NK-92 (cell line): ENCODE measurements around the gene DNAI1.
"Not testable (repeated sequence)": the region's sequence is repeated elsewhere in the genome, so short reads cannot be mapped to it uniquely, and the experiment has no call there.

Experiments used
- DNase-seq: peaks from one replicate; lab custom pipeline; 2025; ENCODE audit not compliant: unreplicated experiment; lab: John Stamatoyannopoulos, UW

The DNAI1 gene

DNA sequence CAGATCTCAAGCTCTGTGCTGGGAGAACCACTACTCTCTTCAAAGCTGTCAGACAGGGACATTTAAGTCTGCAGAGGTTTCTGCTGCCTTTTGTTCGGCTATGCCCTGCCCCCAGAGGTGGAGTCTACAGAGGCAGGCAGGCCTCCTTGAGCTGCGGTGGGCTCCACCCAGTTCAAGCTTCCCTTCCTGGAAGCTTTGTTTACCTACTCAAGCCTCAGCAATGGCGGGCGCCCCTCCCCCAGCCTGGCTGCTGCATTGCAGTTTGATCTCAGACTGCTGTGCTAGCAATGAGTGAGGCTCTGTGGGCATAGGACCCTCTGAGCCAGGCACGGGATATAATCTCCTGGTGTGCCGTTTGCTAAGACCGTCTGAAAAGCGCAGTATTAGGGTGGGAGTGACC, 73.4 kb downstream of the DNAI1 start:
- not testable (repeated sequence) for DNase-seq

DNA sequence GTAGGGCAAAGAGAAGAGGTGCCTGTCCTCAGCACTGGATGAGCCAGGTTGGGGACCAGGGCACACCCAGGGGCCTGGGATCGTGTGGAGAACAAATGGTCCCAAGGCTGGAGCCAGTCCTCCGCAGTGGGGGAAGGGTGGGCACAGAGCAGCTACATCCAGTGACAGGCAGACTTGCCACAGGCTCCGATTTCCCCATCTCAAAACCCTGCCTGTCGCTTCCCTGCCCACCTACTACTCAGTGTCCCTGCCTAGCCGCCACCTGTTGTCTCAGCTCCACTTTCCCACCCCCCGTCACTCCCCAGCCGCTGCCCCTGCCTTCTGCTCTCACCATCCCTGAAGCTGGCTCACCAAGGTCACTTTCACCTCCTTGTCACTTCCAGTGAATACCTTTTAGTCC, 78.1 kb downstream of the DNAI1 start:
- DNase-seq, result no peak

DNA sequence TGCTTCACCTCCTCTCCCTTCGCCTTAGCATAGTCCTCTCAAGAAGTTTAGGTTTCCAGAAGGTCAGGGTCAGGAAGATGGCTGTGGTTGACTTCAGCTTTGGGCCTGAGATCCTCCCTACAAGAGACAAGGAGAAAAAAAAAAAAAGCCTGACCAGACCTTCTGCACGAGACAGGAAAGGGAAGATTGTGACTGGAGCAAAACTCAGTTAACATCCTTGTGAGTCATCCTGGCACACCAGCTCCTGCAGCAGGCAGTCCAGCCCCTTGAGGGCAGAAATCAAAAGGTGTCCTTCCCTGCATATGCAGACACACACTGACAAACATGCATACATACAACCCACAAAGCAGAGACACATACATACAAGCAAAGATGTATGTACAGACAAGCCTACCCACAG, 82.2 kb downstream of the DNAI1 start:
- DNase-seq, result no peak

DNA sequence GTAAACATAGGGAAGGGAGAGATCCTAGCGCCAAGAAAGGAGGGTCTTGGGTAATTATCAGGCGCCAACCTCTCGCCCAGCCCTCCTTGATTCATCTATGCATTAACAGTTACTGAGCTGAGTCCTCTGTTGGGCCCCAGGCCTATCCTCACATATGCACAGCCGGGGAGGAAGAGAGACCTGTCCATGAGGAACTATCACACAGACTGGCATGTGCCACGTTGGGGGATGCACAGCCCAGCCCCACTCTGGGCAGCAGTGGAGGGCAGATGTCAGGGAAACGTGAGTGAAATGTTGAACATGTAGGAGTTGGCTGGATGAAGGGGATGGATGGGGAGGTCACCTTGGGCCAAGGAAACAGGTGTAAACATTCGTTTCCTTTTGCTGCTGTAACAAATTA, 82.9 kb downstream of the DNAI1 start:
- no peak for DNase-seq

DNA sequence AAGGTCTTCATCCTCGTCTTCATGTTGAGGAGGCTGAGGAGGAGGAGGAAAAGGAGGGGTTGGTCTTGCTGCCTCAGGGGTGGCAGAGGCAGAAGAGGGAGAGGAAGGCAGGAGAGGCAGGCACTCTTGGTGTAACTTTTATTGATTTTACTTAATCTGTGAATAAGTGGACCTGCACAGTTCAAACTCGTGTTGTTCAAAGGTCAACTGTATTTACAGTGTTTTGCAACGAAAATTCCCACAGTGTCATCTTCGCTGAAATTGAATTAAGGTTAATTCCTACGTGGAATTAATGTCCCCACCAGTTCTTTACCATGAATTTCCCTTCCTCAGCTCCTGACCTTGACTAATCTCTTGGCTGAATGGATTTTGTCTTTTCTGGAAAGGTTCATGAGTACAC, 85.4 kb downstream of the DNAI1 start:
- no peak for DNase-seq

DNA sequence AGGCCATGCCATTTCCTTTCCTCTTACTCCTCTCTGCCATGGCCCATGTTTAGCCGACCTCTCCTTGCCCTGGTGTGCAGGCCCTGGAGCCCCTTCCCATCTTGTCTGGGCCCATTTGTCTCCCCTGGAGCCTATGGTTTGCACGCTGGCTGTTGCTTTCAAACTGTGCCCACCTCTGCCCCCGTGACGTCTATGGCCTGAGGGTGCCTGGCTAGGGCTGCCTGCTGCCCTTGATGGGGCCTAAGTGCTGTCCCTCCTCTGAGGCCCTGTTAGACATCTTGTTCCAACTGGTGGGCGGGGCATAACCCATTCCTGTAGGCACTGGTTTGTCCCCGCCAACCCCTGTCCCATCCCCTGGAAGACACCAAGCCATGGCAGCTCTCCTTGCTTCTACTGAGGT, 86.9 kb downstream of the DNAI1 start:
- no peak for DNase-seq

DNA sequence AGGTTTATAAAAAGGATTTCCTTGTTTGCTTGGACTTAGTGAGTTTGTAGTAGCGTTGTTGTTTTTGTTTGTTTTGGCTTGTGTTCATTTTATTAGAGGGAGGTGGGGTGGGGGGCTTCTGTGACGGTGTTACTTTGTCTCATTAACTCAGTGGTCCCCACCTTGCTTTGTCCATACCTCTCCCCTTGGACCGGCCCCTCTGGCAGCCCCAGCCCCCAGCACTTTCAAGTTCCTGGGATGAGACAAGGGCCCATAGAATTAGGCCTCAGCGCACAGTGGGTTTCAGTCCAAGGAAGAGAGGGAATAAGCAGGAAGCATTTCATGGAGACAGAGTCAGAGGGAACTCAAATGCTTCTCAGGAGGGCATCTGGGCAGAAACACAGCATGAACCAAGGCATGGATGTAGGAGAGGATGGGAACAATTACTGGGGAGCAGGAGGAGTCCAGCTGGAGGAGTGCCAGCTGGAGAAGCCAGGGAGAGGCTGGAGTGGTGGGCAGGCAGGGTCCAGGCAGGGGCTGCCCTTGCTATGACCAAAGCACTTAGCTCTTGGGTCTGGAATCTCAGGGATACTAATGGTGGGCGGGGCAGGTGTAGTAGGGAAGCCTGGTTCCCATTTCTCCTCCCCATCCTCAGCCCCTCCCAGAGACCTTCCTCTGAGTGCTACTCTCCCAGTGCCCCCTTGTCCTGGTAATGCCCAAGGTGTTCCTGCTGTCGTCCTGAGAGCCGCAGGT, 87.7 kb downstream of the DNAI1 start:
- no peak for DNase-seq

DNA sequence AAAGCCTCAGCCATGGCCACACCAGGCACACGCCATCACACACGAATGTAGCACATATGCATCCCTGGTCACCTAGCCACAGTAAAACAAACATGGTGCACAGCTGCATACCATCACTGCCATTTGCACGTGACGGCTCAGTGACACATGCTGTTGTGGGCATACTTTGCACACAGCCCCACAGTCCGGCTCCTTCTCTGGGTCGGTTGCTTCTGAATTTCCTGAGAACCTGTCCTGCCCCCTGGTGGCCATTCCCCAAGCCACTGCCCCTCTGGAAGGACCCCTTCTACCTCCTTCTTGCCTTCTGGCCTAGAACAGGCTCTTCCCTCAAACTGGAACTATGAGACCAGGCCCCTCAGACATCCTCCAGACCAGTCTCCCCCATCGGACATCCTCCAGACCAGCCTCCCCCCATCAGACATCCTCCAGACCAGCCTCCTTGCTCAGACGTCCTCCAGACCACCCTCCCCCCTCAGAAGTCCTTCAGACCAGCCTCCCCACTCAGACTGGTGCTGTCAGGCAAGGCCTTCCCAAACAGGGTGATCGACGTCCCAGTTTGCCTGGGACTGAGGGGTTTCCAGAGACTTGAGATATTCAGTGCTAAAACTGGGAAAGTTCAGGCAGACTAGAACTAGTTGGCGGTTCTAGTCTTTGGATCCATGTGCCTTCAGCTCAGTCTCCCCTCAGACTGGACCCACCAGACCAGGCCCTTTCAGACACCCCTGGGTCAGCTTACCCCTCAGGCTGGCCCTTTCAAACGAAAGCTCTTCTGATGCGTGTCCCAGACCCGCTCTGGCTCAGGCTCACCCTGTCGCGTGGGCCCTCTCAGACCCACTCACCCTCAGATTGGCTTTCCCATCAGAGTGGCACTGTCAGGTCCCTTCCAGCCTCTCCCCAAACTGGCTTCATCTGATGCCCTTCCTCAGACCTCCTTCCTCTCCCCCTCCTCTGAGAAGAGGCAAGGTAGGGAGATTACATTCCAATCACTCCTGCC, 88.5 kb downstream of the DNAI1 start:
- DNase-seq, result no peak

DNA sequence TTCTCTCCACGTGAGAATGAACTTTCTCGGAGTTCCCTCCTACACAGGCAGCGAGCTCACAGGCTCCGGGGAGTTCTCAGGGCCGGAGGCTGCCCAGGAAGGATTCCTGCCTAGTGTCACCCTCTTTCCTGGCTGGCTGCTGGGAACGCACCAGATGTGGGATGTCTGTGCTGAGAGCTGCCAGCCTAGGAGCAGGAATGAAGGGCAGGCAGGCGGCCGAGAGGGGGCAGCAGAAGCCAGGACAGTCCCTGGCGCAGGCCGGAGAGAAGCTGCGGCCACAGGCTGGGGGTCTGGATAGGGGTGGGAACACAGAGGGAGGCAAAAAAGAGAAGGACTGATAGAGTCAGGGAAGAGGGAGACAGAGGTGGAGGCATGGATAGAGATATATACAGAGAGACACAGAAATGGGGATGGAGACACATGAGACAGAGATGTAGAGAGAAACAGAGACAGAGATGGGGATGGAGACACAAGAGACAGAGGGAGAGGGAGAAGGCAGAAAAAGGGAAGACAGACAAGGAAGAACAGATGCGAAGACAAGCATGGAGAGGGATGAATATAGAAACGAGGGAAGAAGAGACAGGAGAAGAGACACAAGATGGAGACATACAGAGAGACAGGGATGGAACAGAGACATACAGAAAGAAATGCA, 89.5 kb downstream of the DNAI1 start:
- DNase-seq, result no peak

DNA sequence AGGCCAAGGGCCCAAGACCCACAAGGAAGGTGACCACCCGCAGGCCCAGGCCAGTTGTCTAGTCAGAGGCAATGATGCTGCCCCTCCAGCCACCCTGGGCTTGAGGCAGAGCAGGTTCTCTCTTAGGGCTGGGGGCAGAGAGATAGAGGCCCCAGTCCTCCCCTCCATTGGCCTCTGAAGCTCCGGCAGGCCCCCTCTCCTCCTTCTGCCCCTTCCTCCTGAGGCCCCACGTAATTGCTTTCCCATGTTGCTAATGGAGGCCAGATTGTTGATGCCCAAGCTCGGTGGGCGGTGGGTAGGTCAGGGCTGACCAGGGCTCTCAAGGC, 90.8 kb downstream of the DNAI1 start:
- no peak for DNase-seq

DNA sequence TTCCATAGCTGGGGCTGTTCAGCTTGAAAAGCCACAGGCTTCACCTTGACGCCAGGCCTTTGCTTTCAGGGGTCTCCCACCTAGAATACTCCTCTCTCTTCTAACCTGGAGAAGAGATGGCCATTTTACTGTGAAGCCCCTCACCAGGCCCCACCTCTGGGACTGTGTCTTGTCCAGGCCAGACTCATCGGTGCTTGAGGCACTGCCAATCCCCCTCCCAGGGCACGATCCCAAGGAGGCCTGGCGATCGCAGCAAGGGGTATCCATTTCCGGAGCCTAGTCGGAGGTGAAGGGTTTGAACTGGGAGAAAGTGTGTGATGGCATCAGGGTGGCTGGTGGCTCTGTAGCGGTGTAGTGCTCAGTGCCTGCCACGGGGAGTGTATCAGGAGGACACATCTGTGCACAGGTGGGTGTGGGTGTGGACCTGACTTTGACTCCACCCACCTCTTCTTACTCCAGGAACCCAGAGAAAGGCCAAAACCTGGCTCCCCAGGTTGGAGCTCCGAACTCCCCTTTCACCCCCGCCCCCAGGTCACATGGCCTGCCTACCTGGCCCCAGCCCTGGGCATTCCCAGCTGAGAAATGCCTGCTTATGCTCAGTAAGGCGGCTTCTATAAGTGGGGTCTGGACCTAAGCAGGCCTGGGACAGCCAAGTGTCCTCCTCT, 91.5 kb downstream of the DNAI1 start:
- DNase-seq, result no peak

DNA sequence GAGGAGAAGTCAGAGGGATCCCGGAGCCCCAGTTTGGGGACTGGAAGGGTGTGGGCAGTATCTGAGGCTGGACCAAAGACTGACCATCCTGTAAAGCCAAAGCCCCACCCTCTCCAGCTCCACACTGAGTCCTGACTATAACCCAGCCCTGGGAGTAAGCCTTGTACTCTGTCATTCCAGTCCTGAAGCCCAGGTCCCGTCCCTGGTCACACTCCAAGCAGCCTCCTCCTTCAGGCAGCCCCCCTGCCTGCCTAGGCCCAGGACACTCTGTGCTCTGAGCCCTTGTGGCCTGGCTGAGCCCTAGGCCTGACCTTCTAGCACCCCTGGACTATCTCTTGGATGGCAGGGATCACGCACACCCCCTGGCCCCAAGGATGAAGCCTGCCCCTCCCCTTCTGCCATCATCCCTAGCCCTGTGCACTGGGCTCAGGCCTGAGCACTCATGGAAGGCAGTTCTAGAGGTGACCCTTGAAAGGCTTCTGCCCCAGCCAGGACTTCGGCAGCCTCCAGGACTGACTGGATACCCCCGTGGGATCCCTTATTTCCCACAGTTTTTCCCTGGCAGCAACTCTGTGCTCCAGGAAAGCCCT, 92.2 kb downstream of the DNAI1 start:
- no peak for DNase-seq

DNA sequence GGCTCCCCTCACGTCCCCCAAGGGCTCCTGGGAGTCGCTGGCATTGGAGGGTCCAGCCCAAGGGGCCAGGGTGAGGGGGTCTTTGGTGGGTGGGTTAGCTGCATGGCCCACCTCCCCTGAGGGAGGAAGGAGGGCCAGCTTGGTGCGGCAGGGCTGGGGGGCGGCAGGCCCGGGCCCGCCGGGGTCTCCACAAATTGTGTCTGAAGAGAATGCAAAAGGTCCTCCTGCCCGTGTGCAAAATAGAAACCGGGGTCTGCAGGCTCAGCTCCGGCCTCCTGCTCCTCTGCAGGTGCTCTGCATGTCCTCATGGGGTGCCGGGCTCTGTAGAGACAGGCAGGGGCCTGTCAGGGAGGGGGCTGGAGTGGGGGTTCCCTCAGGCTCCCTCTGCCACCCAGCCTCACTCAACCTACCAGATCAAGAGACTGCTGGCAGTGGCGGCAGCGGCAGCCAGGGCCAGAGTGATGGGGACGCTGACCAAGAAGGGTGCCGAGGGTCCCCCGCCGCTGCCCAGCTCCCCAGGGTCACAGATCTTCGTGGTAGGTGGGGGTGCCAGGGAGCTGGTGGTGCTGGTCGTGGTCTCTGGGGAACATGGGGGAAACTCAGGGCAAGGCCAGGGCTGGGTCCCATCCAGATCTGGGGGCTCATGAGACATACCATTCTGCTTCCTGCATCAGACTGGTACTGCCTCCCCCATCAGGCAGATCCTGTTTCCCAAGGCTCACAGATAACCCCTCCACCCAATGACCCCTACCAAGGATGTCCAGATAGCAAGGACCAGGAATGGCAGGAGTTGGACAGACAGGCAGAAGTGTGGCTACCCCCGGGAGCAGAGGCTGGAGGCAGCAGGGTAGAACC, 93.4 kb downstream of the DNAI1 start:
- no peak for DNase-seq

DNA sequence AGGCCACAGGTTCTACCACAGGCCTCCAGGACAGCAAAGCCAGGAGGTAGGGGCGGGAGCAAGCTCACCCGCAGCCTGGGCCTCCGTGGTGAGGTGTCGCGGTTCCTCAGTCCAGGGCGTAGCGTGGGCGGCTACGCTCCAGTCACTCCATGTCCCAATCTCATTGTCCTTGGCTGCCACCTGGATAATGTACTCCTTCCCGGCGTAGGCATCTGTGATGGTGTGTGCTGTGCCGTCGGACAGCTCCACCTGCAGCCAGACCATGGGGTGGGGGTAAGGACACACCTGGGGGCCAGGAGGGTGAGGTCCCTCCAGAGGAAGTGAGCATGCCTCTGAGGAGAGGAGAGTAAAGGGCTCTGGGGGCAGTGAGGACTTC, 94.0 kb downstream of the DNAI1 start:
- no peak for DNase-seq

DNA sequence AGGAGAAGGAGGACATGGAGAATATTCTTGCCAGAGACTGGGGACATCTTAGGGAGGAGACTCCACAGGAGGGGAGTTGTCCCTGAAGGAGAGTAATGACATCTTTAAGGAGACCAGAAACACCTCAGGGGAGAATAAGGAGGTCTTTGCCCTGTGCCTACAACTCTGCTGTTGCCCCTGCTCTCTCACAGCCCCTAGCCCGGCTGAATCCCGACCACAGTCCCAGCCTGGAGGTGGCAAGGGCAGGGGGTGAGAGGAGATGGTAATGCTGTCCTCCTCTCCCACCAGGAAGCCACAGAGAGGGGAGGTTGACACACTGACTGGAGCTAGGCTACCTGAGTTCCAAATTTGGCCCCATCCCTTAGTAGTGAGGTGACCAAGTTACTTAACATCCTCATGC, 94.4 kb downstream of the DNAI1 start:
- DNase-seq, result no peak

DNA sequence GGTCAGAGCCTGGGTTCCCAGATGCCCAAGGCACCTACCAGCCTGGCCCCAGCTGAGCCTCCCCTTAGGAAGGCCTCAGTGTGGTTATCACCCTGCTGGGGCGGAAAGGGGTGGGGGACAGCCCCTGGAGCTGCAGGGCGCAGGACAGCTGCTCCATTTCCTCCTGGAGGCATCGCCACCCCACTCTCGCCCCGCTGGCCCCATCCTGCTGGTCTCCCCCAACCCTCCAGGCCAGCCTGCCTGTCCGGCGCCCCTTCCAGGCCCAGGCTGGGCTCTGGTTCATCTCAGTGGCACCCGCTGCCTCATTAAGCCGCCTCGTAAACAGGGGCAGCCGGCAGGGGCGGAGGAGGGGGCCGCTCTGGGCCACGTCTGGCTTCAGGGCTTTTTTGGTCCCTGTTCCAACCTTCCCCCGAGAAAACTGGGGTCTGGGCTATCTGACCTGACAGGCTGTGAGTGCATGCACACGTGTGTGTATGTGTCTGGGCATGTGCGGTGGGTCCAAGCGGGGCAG, 95.0 kb downstream of the DNAI1 start:
- DNase-seq, result no peak

DNA sequence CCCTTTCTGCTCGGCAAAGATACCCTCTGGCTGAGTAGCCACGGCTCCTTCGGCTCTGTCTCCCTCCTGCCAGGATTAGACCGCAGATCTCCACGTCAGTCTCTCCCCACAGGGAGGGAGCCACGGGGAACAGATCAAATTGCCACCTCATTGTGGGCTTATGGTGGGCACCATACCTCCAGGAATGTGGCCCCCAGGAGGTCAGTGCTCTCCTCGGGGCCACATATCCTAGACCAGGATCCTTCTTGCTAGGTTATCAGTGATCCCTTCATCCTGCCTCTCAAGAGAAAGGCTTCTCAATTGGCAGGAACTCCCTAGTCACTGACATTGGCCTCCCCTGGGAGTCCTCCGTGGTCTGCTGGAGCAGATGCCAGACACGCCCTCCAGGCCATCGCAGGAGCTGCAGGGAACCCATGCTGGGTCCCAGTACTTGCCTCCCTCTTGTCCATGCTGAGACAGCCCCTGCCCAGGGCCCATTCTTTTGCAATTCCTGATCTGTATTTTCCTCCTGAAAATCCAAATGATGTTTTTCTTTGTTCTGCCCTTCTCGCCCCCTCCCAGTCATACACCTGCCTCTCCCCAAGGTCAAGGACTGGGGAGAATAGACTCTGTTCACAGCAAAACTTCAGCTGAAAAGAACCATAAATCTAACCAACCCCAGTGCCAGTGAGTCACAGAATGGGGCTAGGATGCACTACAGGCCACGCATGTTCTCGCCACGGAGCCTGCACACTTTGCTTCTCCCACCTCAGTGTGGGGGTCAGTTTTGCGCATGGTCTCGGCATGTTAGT, 95.8 kb downstream of the DNAI1 start:
- no peak for DNase-seq

DNA sequence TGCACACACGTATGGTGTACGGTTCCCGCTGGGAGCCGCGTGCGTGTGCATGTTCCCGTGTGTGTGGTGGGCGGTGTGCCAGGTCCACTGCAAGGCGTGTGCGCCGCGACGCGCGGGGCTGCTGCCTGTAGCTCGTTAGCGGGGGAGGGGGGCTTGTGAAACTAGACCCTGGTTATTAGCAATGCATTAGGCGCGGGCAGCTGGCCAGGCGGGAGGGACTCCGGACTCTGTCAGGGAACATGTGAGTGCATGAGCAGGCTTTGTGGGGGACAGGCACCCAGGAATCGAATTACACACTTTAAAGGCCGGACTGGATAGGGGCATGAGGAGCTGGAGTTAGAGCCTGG, 96.4 kb downstream of the DNAI1 start:
- no peak for DNase-seq

DNA sequence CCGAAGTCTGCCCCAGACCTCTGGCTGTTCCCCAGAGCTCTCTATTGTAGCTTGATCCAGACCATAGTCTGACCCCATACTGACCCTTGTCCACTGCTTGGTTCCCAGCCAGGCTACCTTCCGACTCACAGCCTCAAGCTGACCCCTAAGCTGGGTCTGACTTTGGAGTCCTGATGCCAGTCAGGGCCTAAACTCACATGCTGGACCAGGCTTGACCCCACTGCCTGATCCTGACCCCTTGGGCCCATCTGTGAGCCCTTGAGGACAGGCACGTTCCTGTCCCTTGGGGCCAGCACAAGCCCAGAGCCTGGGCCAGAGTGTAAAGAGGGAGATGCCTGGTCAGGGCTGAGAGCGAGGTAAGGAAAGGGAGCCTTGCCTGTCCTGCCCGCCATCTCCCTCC, 96.9 kb downstream of the DNAI1 start:
- DNase-seq, result no peak
